ENCODE data around the gene GIMAP2. TPM values are rescaled to one million over a fixed set of nuclear protein-coding genes. Genes with fewer than 3 reads are reported as not detected.
"Not testable (repeated sequence)": the region's sequence is repeated elsewhere in the genome, so short reads cannot be mapped to it uniquely, and the experiment has no call there.

GIMAP2 gene
- 0.87 and 1.5 TPM in 2 replicates for total RNA-seq (2012; rRNA removed)

DNA sequence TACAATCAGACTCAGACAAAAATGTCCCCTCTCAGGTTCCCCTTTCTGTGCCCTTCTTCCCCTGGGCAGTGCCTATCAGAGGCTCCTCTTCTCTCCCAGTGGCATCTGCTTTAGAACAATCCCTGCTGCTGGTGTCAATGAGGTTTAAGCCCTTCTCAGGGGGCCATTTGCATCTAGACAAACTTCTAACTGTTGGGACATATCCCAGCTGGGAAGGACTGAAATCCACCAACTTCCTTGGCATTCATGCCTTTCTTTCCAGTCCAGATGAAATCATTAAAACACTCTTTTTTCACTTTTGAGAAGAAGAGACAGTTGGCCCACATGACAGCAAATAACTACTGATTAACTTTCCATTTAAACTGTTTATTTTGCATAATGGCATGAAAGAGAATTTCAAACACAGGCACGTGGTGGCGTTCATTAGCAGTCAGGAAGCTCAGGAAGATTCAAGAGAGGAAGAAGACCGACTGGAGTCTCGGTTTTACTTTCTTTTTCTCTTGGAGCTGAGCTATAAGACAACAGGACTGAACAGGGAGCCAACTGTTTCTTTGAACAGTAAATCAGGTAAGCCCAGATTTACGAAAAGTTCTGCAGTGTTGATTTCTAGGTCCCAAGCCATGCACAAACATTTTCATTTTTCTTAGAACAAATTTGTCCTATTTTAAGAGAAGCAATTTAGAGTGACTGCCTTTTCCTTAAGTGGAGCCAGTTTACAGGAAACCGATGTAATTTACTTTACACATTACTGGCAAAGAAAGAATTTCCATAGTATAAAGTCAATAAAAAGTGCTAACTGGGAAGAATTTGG lies at the start of gene GIMAP2:
Gene GIMAP2, plus strand, starts transcription at position 488 of the 811 bp plus-strand sequence. CDS start 1,354 bp downstream, outside the sequence.
- Histone ChIP-seq H3K4me3 (ENCODE audit: low read length) (no peak within 1 kb of the TSS), H3K4me1 (ENCODE audit: control insufficient read depth, insufficient read depth, low read length) (no peaks in the 10 kb centered on the region), H3K9me3 (replicated peaks; ENCODE audit: low read length) (peaks cover 3% of the 10 kb centered on the region), H3K9ac (ENCODE audit: low read depth, low read length) (no peak within 1 kb of the TSS), H3K27me3 (ENCODE audit: control insufficient read depth, insufficient read depth, low read length) (no peaks in the 10 kb centered on the region), H3K36me3 (ENCODE audit: insufficient read depth, low read length) (no peaks in the 10 kb centered on the region), H3K4me2 (ENCODE audit: low read length) (no peak within 1 kb of the TSS)

DNA sequence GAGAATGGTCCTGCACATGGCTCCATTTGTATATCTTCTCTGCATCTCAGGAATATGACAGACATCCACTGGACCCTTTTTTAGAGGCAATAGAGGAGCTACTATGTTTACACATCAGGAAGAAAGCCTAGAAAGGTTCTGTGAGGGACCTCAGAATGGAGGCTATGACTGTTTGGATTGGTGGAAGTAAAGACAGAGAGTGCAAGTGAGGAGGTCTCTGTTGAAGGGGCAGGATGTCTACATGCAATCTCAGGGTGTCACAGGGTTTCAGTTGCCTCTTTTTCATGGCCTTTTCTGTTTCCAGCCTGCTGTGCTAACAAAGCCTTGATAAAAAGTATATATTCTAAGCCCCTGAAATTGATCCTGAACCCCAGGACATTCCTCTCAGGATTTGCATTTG lies 43.7 kb upstream of the GIMAP2 start:
- Histone ChIP-seq H3K4me2 (ENCODE audit: low read length) (no peak overlapping the region), H3K9me3 (replicated peaks; ENCODE audit: low read length) (peaks cover 5% of the 10 kb centered on the region), H3K4me3 (ENCODE audit: low read length) (no peak overlapping the region), H3K4me1 (ENCODE audit: control insufficient read depth, insufficient read depth, low read length) (no peaks in the 10 kb centered on the region), H3K36me3 (ENCODE audit: insufficient read depth, low read length) (no peaks in the 10 kb centered on the region), H3K9ac (ENCODE audit: low read depth, low read length) (no peak overlapping the region), H3K27me3 (ENCODE audit: control insufficient read depth, insufficient read depth, low read length) (no peaks in the 10 kb centered on the region)

DNA sequence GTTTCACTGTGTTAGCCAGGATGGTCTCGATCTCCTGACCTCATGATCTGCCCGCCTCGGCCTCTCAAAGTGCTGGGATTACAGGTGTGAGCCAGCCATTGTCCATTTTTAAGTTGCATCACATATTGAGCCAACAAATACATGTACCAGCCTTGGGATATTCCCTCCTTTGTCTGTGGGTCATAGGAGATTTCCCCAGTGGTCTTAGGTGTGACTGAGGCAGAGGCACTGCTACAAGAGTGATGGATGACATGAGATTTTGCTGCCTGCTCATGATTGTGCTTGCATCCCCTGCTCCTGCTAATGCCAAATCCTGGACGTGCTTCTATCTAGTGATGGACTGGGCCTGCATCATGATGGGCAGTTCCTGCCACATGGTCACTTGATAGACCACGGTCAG lies 42.6 kb upstream of the GIMAP2 start:
- Histone ChIP-seq H3K4me3 (ENCODE audit: low read length) (no peak overlapping the region), H3K9ac (ENCODE audit: low read depth, low read length) (no peak overlapping the region), H3K4me1 (ENCODE audit: control insufficient read depth, insufficient read depth, low read length) (no peaks in the 10 kb centered on the region), H3K27me3 (ENCODE audit: control insufficient read depth, insufficient read depth, low read length) (no peaks in the 10 kb centered on the region), H3K4me2 (ENCODE audit: low read length) (no peak overlapping the region), H3K36me3 (ENCODE audit: insufficient read depth, low read length) (no peaks in the 10 kb centered on the region), H3K9me3 (replicated peaks; ENCODE audit: low read length) (peaks cover 5% of the 10 kb centered on the region)

DNA sequence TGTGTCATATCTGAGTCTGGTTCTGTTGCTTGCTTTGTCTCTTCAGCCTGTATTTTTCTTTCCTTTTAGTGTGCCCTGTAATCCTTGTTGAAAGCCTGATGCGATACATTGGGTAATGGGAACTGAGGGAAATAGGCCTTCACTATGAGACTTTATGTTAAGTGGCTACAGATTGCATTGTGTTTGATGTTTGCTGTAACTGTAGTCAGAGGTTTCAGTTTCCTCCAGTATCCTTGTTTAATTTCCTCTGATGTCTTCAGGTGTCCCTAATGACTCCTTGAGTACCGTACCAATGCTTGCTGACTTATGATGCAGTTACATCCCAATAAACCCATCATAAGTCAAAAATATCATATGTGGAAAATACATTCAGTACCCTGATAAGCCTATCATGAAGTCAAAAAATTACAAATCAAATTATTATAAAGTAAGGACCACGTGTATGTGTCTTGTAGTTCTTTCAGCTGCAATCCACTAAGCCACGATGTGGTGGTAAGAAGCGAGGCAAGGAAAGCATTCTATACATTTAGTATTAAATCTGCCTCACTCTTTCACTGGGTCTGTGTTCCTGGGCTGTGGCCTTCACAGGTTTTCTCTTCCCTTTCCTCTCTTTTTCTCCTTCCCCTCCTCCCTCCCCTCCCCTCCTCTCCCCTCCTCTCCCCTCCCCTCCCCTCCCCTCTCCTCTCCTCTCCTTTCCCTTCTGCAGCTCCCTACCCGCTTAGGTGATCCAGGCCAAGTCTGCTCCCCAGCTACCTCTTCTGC lies 40.1 kb upstream of the GIMAP2 start:
- Histone ChIP-seq H3K27me3 (ENCODE audit: control insufficient read depth, insufficient read depth, low read length) (no peaks in the 10 kb centered on the region), H3K4me3 (ENCODE audit: low read length) (no peak overlapping the region), H3K4me2 (ENCODE audit: low read length) (no peak overlapping the region), H3K36me3 (ENCODE audit: insufficient read depth, low read length) (no peaks in the 10 kb centered on the region), H3K4me1 (ENCODE audit: control insufficient read depth, insufficient read depth, low read length) (no peaks in the 10 kb centered on the region), H3K9ac (ENCODE audit: low read depth, low read length) (no peak overlapping the region), H3K9me3 (replicated peaks; ENCODE audit: low read length) (peaks cover 5% of the 10 kb centered on the region)

DNA sequence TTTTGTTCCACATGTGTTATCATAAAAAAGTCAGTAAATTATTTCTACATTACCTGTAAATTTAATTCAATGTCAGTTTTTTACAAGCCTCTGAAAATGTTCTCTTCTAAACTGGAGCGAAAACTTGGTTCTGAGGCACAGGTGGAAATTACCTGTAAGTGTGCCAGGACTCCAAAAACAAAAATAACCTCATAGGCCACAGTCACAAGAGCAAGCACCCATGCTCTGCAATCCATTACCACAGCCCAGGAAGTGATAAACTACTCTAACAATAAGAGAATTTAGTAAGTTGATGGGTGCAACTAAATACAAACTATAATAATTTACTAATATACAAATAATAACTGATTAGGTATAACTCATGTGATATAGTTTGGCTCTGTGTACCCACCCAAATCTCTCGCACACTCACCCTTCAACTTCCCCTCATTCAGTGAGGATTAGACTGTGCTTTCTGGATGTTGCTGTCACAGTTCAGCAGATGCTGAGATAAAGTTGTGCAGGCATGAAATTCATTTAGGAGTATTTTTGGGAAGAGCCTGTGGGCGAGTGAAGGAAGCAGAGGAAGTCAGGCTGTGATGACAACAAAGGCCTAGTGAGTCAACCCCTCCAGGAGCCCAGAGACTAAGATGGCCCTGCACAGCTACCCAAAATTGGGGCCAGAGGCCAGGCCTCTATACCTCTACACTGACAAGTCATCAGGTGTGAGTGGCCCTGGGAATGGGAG lies 37.0 kb upstream of the GIMAP2 start:
- no peak overlapping the region for H3K4me2 ChIP-seq (ENCODE audit: low read length)

DNA sequence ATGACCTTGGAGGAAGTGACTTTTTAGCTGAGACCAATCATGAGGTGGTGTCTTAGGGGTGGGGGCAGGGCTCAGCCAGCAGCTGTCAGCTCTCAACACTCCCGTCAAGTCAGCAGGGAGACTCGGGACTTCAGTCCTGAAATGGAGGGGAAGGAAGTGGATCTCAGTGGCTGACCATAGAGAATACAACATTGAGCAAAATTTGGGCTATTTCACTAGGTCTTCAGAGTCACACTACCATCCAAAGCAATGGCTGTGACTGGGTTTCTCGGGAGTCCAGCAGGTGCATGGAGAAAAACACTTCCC lies 36.5 kb upstream of the GIMAP2 start:
- Histone ChIP-seq H3K36me3 (ENCODE audit: insufficient read depth, low read length) (no peaks in the 10 kb centered on the region), H3K9ac (ENCODE audit: low read depth, low read length) (no peak overlapping the region)

More for the DNA sequence above, 37.0 kb upstream of the GIMAP2 start:
- H3K27me3 ChIP-seq (ENCODE audit: control insufficient read depth, insufficient read depth, low read length) = no peaks in the 10 kb centered on the region
- H3K4me3 ChIP-seq (ENCODE audit: low read length) = no peak overlapping the region
- no peaks in the 10 kb centered on the region for H3K9me3 ChIP-seq (replicated peaks; ENCODE audit: low read length)
- no peaks in the 10 kb centered on the region for H3K4me1 ChIP-seq (ENCODE audit: control insufficient read depth, insufficient read depth, low read length)
- H3K9ac ChIP-seq (ENCODE audit: low read depth, low read length) = no peak overlapping the region
- no peaks in the 10 kb centered on the region for H3K36me3 ChIP-seq (ENCODE audit: insufficient read depth, low read length)

DNA sequence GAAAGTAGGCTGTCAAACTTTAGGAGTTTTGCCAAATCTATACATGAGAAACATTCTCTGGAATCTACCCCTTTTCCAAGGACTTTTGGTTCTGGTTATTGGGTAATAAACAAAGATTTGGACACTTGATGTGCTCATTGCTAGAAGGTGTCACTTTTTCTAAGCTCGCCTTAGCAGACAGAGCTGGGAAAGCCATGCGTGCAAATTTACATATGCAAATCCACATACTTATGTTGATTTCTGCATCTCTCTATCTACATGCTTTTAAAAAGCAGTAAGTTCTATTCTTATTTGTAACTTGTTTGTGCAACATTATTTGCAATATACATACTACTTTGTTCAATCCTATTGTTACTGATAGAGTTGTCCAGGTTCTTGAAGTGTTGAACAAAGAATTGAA lies 30.8 kb upstream of the GIMAP2 start:
- no peaks in the 10 kb centered on the region for H3K36me3 ChIP-seq (ENCODE audit: insufficient read depth, low read length)
- no peak overlapping the region for H3K9ac ChIP-seq (ENCODE audit: low read depth, low read length)
- H3K9me3 ChIP-seq (replicated peaks; ENCODE audit: low read length) = no peaks in the 10 kb centered on the region
- H3K4me2 ChIP-seq (ENCODE audit: low read length) = no peak overlapping the region
- H3K4me3 ChIP-seq (ENCODE audit: low read length) = no peak overlapping the region
- H3K27me3 ChIP-seq (ENCODE audit: control insufficient read depth, insufficient read depth, low read length) = no peaks in the 10 kb centered on the region
- H3K4me1 ChIP-seq (ENCODE audit: control insufficient read depth, insufficient read depth, low read length) = no peaks in the 10 kb centered on the region

More for the DNA sequence above, 36.5 kb upstream of the GIMAP2 start:
- Histone ChIP-seq H3K27me3 (ENCODE audit: control insufficient read depth, insufficient read depth, low read length) (no peaks in the 10 kb centered on the region), H3K4me1 (ENCODE audit: control insufficient read depth, insufficient read depth, low read length) (no peaks in the 10 kb centered on the region), H3K9me3 (replicated peaks; ENCODE audit: low read length) (no peaks in the 10 kb centered on the region), H3K4me3 (ENCODE audit: low read length) (no peak overlapping the region), H3K4me2 (ENCODE audit: low read length) (no peak overlapping the region)

DNA sequence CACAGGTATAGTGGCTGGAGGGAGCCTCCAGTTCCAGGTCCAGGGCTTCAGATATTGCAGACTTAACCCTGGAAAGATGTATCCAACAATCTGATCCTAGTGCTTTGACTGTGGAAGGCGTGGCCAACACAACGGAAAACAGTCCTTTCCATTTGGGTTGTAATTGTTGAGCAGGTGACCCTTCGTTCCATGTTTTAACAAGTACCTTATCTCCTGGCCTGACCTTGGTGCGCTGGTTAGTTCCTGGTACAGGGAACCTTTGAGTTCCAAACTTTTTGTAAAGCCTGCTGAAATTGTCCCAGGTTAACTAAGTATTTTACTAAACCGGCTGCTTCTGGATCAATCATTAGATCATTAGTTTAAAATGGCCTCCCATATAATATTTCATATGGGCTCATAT lies 29.5 kb upstream of the GIMAP2 start:
- Histone ChIP-seq H3K36me3 (ENCODE audit: insufficient read depth, low read length) (no peaks in the 10 kb centered on the region), H3K9me3 (replicated peaks; ENCODE audit: low read length) (no peaks in the 10 kb centered on the region), H3K9ac (ENCODE audit: low read depth, low read length) (no peak overlapping the region), H3K4me2 (ENCODE audit: low read length) (no peak overlapping the region), H3K4me1 (ENCODE audit: control insufficient read depth, insufficient read depth, low read length) (no peaks in the 10 kb centered on the region), H3K4me3 (ENCODE audit: low read length) (no peak overlapping the region), H3K27me3 (ENCODE audit: control insufficient read depth, insufficient read depth, low read length) (no peaks in the 10 kb centered on the region)

DNA sequence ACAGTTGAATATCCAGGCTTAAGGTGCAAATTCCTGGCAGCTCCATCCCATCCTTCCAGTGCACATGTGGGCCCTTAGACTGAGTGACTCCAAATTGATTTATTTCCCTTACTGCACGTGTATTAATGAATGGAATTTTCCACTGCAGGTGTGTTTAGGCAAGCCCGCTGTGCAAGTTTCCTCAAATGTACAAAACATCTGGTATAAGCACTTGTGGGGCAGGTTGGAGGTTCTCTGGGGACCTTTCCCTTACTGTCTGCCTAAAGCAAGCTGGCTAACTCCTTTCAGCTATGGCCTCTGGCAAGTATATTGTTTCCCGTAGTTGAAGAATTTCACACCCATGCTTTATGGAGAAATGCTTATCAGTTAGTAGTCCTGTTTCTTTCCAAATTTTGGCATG lies 28.0 kb upstream of the GIMAP2 start:
- Histone ChIP-seq H3K4me2 (ENCODE audit: low read length) (no peak overlapping the region), H3K4me3 (ENCODE audit: low read length) (no peak overlapping the region), H3K9me3 (replicated peaks; ENCODE audit: low read length) (no peaks in the 10 kb centered on the region), H3K36me3 (ENCODE audit: insufficient read depth, low read length) (no peaks in the 10 kb centered on the region), H3K4me1 (ENCODE audit: control insufficient read depth, insufficient read depth, low read length) (no peaks in the 10 kb centered on the region), H3K9ac (ENCODE audit: low read depth, low read length) (no peak overlapping the region), H3K27me3 (ENCODE audit: control insufficient read depth, insufficient read depth, low read length) (no peaks in the 10 kb centered on the region)

DNA sequence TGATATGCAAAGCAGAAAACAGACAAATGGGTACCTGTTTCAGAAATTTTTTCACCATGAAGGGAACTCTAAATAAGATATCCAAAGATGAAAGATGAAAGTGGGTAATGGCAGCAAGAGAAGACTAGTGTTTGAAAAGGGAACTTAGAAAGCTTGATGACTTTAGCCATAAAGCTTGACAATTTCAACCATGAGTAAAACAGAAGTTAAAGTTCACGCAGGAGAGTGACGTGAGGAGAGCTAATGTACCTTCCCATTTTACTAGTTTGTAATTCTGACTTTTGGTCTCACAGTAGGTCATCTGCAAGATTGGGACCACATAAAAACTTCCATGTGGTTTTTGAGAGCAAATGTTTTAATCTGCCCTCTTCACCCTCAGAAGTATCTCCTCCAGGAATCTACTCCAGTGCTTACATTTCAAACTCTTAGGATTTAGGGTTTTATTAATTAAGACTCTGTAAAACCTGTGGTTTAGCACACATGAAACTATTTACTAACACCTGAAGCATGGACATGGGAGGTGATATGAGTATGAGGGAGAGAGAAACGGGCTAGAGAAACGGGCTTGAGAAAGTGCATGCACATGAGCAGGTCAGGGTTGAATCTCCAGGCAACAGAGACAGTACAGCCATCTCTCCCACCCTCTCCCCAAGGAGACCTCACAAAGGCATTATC lies 24.4 kb upstream of the GIMAP2 start:
- no peak overlapping the region for H3K4me2 ChIP-seq (ENCODE audit: low read length)
- H3K36me3 ChIP-seq (ENCODE audit: insufficient read depth, low read length) = no peaks in the 10 kb centered on the region
- no peak overlapping the region for H3K9ac ChIP-seq (ENCODE audit: low read depth, low read length)
- H3K4me3 ChIP-seq (ENCODE audit: low read length) = no peak overlapping the region
- H3K9me3 ChIP-seq (replicated peaks; ENCODE audit: low read length) = peaks cover 3% of the 10 kb centered on the region
- no peaks in the 10 kb centered on the region for H3K27me3 ChIP-seq (ENCODE audit: control insufficient read depth, insufficient read depth, low read length)
- H3K4me1 ChIP-seq (ENCODE audit: control insufficient read depth, insufficient read depth, low read length) = no peaks in the 10 kb centered on the region

DNA sequence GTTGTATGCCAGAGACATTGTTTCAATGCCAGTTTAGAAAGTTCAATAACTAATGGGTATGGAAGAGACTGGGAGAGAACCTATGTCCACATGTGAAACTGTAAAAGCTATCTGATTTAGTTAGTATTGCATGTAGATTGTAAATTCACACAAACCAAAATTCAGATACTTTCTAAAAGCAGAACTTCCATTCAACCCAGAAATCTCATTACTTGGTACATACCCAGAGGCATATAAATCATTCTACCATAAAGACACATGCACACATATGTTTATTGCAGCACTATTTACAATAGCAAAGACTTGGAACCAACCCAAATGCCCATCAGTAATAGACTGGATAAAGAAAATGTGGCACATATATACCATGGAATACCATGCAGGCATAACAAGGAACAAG lies 22.7 kb upstream of the GIMAP2 start:
- not testable (repeated sequence) for H3K36me3 ChIP-seq (ENCODE audit: insufficient read depth, low read length); H3K9ac ChIP-seq (ENCODE audit: low read depth, low read length); H3K4me2 ChIP-seq (ENCODE audit: low read length); H3K9me3 ChIP-seq (replicated peaks; ENCODE audit: low read length); H3K4me3 ChIP-seq (ENCODE audit: low read length); H3K4me1 ChIP-seq (ENCODE audit: control insufficient read depth, insufficient read depth, low read length); H3K27me3 ChIP-seq (ENCODE audit: control insufficient read depth, insufficient read depth, low read length)
